ENCODE measurements around the gene CDX1. TPM values are rescaled to one million over a fixed set of nuclear protein-coding genes. Genes with fewer than 3 reads are reported as not detected.
A peak's percentile ranks its signal among the peaks of the same experiment; 100 is the strongest.

Gene CDX1
- polyA plus RNA-seq, 1 experiment, result 0.97 TPM

GRCh38 chr5:150142185-150142958 lies 24.2 kb upstream of the CDX1 start:
- no peak overlapping the region for H3K4me3 ChIP-seq (ENCODE audit: low read depth, low read length)
- no peak for DNase-seq (ENCODE audit: low read depth)
- peaks cover 7% of the 10 kb centered on the region for H3K36me3 ChIP-seq (ENCODE audit: control insufficient read depth, insufficient read depth, low read length)
- ChIA-PET POLR2A (interaction anchor here (0.7 to 0.8 kb wide), 3 partner anchors 8 to 38 kb away, joined by 3 to 6 read pairs (median 4); no protein-coding TSS in a partner anchor), CTCF (interaction anchor here (0.8 to 2.1 kb wide), 3 partner anchors 11 to 161 kb away, joined by 3 to 9 read pairs (median 3); partner anchors contain the start of genes ARSI and PDGFRB)
- no peak for TF ChIP-seq CTCF (IDR thresholded peaks at IDR 0.05; ENCODE audit: insufficient read depth, low read depth, low read length)
- no peaks in the 10 kb centered on the region for H3K27me3 ChIP-seq (ENCODE audit: control insufficient read depth, insufficient read depth, low read length)

DNA sequence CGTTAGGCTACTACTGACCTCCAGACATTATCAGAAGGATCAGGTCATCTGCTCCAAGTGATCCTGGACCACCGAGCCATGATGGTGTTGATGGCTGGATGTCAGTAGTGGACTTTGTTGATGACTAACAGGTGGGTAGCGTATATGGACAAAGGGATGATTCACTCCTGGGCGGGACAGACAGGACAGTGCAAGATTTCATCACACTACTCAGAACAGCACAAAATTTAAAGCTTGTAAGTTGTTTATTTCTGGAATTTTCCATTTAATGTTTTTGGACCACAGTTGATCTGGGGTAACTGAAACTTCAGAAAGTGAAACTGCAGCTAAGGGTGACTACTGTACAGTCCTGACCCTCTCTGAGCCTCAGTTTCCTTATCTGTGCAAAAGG lies 23.6 kb upstream of the CDX1 start:
- ChIA-PET CTCF (interaction anchor here (1.0 to 2.1 kb wide), 2 partner anchors 11 to 13 kb away, joined by 3 to 9 read pairs; partner anchors contain the start of gene PDGFRB), POLR2A (interaction anchor here (0.5 to 1.5 kb wide), 8 partner anchors 9 to 411 kb away, joined by 3 to 8 read pairs (median 3); partner anchors contain the start of gene PDGFRB)
- peak; percentile 90 for DNase-seq (ENCODE audit: low read depth)
- Histone ChIP-seq H3K4me3 (ENCODE audit: low read depth, low read length) (no peak overlapping the region), H3K27me3 (ENCODE audit: control insufficient read depth, insufficient read depth, low read length) (no peaks in the 10 kb centered on the region), H3K36me3 (ENCODE audit: control insufficient read depth, insufficient read depth, low read length) (peaks cover 9% of the 10 kb centered on the region)
- TF ChIP-seq CTCF (IDR thresholded peaks at IDR 0.05; ENCODE audit: insufficient read depth, low read depth, low read length), result no peak

DNA sequence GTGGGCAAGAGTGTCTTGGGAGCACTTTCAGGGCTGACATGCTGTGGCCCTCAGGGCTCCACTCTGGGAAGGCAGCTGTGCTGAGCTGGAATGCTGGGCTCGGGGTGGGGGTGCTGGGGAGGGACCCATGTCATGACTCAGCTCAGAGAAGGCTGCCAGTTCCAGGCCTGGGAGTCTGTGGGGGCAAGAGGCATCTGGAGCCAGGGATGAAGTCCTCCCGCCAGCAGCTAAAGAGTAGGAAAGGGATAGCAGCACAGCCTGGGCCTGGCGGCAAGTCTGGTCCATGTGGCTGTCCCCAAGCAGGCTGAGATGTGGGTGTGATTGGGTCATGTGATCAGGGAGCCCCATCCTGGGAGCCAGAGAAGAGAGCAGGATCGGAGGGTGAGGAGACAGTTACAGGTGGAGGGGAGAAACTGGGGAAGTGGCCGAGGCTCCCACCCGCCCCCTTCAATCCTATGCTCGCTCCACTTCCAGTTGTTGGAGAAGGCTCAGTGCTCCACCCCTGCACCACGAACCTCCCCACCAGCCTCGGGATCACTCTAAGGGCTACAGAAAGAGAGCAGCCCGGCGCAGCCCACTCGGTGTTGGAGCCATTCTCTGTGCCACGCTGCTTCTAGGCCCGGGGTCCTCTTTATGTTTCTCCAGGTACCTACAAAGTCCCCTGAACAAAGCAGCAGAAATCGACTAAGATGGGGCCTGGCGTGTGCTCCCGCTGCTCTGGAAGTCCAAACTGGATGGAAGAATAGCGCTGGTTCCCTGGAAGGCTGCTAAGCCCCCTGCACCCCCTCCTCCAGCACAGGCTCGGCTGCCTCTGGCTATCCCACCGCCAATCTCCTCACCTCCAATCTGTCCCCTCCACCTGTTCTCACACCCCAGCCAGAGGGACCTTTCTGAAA lies 23.0 kb upstream of the CDX1 start:
- DNase-seq (ENCODE audit: low read depth), result peak; percentile 81
- no peaks in the 10 kb centered on the region for H3K27me3 ChIP-seq (ENCODE audit: control insufficient read depth, insufficient read depth, low read length)
- ChIA-PET CTCF (interaction anchor here (1.0 to 2.1 kb wide), 2 partner anchors 10 to 12 kb away, joined by 3 to 9 read pairs; partner anchors contain the start of gene PDGFRB), POLR2A (interaction anchor here (0.5 to 1.5 kb wide), 8 partner anchors 9 to 411 kb away, joined by 3 to 8 read pairs (median 3); partner anchors contain the start of gene PDGFRB)
- no peak for TF ChIP-seq CTCF (IDR thresholded peaks at IDR 0.05; ENCODE audit: insufficient read depth, low read depth, low read length)
- peak overlapping the region; percentile 7; the same call in 1 of the 2 replicates for H3K4me3 ChIP-seq (ENCODE audit: low read depth, low read length)
- H3K36me3 ChIP-seq (ENCODE audit: control insufficient read depth, insufficient read depth, low read length), result peaks cover 12% of the 10 kb centered on the region

DNA sequence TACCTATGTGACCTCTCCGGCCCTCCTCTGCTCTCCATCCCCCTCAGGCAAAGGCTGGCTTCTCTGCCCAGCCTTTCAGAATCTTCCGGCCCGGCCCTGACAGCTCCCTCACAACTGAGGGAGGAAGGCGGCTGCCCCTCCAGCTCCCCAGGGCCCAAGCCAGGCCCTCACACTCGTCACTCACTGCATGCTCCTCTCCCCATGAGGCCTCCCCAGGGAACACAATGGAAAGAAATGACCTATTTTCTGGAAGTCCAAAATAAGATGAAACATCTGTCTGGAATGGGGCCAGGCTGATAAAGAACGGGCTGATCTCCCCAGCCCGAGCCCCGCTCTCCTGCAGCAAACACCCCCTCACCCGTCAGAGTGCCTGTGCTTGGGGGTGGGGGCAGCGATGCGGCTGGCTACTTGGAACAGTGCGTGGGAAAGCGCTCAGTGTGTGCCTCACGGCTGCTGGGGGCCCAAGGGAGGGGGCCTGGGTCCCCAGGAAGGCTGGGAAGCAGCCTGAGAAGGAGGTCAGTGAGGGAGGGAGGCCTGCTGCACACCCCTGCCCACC lies 22.3 kb upstream of the CDX1 start:
- H3K36me3 ChIP-seq (ENCODE audit: control insufficient read depth, insufficient read depth, low read length), result peaks cover 13% of the 10 kb centered on the region
- ChIA-PET CTCF (interaction anchor here (1.0 to 2.1 kb wide), 2 partner anchors 9 to 14 kb away, joined by 5 to 9 read pairs; no protein-coding TSS in a partner anchor), POLR2A (interaction anchor here (1.4 to 1.5 kb wide), 2 partner anchors 9 to 12 kb away, joined by 3 to 8 read pairs; partner anchors contain the start of gene PDGFRB)
- H3K27me3 ChIP-seq (ENCODE audit: control insufficient read depth, insufficient read depth, low read length), result no peaks in the 10 kb centered on the region
- no peak for DNase-seq (ENCODE audit: low read depth)
- TF ChIP-seq CTCF (IDR thresholded peaks at IDR 0.05; ENCODE audit: insufficient read depth, low read depth, low read length), result no peak
- H3K4me3 ChIP-seq (ENCODE audit: low read depth, low read length), result peak overlapping the region; percentile 8; the same call in 1 of the 2 replicates
